Fibroblast of peridontal ligament (primary cell): ENCODE results near the gene YWHAQ.
"Not testable (repeated sequence)": the region's sequence is repeated elsewhere in the genome, so short reads cannot be mapped to it uniquely, and the experiment has no call there.

Experiments used
- DNase-seq: peaks from one replicate; pipeline ENCODE4 v3.0.0-alpha.2; 2010; ENCODE audit errors: extremely low read depth

Gene YWHAQ

DNA sequence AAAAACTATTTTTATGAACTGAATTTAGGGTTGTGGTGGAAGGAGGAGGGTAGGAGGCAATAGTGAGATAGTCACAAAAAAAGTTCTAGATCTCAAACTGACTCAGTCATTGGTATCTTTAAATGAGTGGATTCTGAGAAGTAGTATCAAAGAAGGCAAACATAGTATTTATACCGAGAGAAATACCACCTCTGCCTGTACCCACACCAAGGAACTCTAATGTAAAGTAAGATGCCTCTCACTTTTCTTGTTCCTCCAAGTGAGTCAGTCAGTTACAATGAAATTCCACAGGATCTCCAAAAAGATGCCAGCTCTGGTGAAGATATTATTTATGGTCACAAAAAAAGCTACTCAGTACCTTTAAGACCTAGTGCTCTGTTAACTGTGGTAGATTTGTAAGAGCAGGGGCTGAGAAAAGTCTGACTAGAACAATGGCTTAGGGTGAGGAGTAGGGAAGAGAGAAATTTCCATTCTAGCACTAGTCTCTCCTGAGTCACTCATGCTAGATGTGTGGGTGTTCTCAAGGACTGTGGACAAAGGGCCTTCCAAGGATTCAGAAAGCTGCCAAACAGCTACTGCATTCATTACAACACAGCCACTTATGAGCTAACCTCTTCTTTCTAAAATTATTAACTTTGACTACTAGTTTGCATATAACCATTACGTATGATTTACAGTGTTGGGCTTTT, 36.3 kb downstream of the YWHAQ start:
- peak; percentile 81 for DNase-seq

DNA sequence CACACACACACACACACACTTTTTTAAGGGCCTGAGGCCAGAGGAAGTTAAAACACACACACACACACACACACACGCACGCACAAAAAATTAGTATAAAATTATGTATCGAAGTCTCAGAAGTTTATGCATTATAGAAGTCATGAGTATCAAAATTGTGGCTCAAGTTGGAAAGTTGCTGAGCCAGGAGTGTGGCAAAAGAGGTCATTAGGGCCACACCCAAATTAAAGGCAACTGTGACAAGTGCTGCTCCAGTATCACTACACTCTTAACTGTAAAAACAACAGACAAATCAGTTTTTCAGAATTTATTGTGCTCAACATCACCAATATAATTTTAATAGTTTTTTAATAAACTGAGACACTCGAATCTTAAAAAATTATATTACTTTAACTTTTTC, 36.9 kb downstream of the YWHAQ start:
- DNase-seq: no peak

DNA sequence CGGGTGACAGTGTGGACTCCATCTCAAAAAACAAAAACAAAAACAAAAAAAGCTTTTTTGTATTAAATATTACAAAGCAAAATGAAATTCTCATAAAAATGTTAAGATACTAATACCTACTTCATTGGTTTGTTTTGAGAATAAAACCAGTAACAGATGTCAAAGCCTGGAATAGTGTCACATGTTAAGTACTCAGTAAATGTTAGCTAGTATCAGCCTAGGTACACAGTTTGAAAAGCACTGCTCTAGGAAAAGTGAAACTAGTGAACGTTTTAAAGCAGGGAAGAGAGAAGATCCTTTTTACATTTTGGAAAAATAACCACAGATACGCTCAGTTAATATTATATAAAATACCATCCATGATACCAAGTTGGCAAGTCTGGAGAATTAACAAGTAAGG, 38.1 kb downstream of the YWHAQ start:
- DNase-seq: peak; percentile 70

DNA sequence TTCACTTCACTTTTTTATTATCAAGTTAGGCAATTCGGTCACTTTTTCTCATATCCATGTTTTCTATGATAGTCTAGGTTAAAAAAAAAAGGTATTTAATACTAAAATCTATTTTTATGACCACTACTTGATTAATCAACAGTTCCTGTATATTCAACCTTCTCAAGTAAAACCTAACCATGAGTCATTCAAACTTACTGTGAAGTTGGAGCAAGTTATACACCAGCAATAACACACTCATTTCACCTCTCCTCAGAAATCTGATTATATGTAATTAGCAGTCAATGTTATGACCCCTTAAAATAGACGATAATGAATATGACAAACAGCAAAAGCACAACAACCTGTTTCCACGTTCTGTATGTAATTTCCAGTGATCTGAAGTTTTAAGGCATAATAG, 40.2 kb downstream of the YWHAQ start:
- DNase-seq: no peak

DNA sequence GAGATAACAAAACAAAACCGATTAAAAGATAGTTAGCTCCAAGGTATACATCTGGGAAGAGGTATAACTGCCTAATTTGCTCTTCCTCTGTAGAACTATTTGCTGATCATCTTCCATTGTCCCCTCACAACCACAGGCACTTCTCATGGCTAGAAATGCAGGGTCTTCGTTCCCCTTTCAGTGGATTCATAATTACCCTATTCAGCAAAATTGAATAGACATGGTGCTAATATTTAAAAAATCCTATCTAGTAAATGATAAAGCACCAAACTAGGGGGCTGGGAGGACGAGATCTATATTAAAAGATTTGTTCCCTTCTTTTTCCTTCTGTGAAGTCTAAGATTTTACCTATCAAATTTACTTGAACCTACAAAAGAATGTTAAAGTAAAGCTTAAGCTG, 44.3 kb downstream of the YWHAQ start:
- no peak for DNase-seq

DNA sequence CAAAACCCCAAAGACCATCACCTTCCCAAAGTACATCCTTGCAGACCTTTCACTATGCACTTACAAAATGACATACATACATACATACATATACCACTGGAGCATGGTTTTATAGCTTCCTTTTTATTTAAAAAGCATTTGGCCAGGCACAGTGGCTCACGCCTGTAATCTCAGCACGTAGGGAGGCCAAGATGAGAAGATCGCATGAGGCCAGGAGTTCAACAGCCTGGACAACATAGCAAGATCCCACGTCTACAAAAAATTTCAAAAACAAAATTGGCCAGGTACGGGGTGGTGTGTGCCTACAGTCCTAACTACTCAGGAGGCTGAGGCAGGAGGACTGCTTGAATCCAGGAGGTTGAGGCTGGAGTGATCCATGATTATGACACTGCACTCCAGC, 45.3 kb downstream of the YWHAQ start:
- no peak for DNase-seq

DNA sequence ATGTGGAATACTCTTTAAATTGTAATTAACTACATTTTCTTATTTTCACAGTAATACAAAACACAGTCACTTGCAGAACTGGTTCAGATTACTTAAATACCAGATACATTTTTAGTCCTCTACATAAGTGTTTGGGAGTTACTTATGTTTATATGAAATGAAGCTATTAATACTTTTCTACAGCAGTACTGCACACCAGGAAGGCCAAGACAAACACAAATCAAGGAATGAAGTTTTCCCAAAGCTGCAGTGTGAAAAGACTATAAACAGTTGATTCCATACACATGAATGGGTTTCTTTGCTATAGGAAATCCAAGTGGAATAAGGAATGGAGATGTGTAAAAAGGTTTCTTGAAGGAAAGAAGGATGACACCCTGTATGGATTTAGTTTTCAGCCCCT, 45.9 kb downstream of the YWHAQ start:
- DNase-seq: not testable (repeated sequence)

DNA sequence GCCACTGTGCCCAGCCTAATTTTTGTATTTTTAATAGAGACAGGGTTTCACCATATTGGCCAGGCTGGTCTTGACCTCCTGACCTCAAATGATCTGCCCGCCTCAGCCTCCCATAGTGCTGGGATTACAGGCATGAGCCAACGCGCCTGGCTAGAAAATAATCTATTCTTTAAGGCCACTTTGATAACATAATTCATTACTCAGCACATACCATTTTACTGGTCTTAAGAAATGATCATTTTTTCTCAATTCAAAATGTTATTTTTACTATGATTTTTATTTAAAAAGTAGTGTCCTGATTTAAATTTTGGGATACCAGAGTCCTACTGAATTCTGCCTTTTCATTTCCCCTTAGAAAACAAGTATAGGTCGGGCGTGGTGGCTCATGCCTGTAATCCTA, 48.2 kb downstream of the YWHAQ start:
- DNase-seq: no peak

DNA sequence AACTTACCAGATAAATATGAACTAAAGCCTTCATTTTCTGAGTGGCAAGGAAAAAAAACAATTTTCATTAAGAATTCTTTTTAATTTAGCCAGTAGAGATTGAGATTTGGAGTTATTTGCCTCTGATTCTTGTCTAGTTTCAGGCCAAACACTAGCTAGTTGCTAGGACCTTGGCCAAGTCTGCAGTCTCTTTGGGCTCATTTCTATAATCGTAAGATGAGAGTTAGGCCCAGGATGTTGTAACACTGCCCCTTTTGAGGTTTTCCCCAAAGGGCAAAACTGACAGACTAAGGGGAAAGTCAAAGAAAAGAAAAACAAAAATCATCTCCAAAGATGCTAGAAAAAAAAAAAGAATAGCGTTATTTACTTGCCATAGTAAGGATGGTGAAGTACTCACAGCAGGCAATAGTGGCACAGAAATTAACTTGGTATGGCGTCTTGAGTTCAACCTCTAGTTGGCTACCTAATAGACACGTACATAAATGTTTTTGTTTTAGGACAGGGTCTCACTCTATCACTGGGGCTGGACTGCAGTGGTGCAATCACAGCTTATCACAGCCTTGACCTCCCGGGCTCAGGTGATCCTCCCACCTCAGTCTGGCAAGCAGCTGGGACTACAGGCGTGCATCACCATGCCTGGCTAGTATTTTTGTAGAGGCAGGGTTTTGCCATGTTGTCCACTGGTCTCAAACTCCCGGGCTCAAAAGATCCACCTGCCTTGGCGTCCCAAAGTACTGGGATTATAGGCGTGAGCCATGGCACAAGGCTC, 52.1 kb downstream of the YWHAQ start:
- DNase-seq: peak; percentile 69

DNA sequence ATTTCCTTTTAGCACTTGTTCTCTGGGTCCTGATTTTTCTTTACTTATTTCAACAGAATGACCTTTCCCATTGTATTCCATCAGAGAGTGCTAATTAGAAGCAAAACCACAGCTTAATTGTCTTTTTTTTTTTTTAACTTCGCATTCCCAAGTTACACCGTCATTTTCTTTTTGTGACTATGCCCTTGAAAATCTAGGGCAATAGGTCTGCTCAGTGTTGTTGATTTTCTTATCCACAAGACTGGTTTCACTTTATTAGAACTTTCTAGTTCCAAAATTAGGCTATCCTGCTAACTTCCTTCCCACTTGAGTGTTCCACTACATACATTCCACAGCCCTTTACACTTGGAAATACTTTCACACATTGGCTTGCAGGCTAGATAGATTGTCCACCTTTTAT, 56.5 kb downstream of the YWHAQ start:
- no peak for DNase-seq

DNA sequence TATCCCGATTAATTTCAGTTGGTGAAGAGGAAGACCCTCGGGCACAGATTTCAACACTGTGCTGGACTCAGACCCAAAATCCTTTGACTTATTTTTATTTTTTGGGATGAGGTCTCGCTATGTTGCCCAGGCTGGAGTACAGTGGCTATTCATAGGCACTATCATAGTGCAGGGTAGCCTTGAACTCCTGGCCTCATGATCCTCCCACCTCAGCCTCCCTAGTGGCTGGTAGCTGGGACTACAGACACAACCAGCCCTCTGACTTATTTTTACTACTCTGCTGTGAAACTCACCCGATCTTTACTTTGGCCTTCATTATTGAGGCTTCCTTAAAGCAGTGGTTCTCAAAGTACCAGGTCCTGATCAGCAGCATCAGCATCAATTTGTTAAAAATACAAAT, 57.0 kb downstream of the YWHAQ start:
- no peak for DNase-seq

DNA sequence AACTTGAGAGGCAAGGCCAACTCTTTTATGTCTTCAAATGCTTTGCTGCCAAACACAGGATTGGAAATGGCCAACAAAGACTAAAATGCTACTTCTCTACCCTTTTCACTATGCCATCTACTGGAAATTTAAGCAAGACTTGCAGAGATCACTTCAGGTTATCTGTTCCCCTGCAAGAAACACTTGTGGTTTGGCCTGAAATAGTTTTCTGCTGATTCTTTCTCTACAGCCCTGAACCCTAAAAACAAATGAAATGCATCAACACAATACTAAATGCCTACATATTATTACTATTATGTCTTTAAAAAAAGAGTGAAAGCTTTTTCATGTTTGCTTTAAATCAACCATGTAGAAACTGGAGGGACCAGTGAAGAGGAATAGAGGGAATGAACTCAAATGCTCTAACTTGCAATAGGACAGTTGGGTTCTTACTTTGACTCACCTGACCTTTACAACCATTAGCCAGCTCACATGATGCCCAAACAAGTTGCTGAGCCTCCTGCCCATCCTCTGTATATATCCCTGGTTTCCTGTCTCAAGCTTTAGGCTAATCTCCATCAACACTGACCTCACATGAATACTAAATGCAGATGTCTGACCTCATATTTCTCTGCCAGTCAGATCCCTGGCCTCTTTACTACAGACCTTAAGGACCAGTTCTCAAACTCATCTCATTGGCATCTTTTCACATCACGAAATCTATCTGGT, 57.6 kb downstream of the YWHAQ start:
- DNase-seq: peak; percentile 46

DNA sequence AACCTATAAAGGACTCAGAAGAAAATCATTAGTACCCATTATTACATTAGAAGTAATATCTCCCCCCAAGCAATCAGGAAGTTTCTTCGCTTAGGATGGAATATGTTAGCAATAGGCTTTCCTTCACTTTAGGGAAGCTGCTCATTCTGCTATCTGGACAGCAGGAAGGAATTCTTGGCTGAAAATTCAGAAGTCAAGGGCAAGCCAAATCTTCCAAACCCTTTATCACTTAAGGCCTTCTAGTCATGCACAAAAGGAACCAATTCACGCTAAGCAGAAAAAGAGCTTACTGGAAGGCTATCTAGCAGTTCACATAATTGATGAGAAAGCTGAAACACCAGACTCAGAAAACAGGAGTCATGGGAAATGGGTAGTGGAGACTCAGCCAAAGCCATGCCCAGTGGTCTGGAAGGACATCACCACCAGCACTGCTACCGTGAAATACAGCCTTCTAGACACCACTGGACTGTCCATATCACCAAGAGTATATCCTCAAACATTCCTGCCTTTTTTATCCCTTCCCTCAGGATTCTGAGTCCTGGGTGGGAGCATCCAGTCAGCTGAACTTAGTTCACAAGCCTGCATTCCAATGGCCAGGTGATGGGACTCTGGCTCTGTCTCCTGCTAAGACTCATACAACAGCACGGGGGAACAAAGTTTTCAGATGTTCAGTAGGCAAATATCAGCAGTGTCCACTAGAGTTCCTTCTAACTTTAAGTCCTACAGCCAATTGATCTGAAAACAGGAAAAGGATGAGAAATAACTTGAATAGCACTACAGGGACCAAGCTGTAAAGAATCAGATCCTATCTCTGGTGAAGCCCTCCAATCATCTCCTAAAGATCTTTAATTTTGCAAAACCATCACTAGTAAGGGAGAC, 60.4 kb downstream of the YWHAQ start:
- no peak for DNase-seq

DNA sequence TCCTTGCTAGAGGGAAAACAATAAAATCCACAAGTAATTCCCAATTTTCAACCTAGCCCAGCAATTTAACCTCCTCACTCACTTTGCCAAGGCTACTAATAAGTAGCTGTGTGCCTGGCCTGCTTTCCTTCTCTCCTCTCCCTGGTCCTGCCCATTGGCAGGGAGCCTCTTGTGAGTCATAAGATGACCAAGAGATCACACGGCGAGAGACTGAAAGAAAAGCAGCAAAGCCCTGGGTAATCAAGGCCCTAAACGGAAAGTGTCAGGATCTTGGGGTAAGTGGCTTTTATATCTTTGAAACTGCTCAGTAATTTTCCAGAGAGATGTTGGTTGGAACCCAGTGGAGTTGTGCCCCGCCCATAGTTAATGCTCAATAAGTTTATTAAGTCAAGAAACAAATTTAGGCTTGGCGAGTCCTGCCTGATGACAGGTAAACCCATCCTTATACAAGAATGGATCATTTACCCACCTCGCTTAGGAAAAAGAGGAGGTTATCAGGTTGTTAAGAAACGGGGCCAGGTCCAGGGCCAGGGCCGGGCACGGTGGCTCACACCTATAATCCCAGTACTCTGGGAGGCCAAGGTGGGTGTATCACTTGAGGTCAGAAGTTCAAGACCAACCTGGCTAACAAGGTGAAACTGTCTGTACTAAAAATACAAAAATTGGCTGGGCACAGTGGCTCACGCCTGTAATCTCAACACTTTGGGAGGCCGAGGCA, 65.2 kb downstream of the YWHAQ start:
- peak; percentile 97 for DNase-seq

DNA sequence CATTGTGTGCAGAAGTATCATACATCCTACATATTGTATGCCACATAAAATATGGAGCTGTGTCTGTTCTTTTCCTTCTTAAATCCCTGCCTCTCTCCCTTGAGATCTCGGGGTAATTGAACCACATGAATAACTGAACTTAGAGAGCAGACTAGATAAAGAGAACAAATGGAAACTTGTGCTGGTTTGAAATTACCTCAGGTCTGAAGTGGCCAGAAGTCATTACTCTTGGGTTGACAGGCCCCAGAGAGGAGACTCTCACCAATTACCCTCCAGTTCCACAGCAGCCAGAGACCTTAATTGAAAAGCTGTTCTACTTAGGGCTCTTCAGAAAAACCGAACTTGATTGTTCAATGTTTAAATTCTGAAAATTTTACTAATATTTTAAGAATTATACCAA, 70.2 kb downstream of the YWHAQ start:
- no peak for DNase-seq

DNA sequence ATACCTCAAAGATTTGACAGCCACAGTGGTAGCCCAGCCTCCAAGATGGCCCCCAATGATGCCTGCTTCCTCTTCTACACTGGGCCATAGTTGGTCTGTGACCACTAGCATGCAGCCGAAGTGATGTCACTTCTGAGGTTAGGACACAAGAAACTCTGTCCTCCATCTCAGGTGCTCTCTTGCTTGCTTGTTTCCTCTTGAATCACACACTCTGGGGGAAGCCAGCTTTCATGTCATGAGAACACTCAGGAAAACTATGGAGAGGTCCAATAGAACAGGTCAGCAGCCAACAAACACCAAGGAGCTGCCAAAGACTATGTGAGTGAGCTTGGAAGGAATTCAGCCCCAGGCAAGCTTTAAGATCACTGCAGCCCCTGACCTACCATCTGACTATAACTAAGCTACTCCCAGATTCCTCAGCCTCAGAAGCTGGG, 71.8 kb downstream of the YWHAQ start:
- DNase-seq: peak; percentile 91

DNA sequence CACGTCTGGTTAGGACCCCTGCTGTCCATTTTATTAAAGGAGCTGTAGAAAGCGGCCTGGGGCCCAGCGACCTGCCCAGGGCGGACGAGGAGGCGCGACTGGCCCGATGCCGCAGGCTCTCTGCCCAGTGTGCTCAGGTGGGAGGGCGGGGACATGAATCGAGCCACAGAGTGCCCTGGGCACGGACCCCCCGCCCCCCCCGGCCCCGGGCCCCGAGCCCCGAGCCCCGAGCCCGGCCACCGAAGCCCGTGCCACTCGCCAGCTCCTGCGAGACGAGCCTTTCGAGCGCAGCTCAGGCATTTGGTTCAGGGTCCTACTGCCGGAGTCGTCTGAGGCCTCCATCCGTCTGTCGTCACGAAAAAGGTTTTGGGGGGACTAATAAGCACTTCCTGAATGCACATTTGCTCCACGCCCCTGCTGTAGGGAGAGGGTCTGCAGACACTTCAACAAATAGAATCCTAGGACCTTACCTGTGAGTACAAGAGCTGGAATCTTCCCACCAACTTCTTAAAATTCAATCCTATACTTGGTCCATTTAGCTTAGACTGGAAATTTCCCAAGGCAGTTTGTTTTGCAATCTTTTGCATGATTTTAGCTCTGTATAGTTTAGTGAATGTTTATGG, 74.6 kb downstream of the YWHAQ start:
- DNase-seq: peak; percentile 66

DNA sequence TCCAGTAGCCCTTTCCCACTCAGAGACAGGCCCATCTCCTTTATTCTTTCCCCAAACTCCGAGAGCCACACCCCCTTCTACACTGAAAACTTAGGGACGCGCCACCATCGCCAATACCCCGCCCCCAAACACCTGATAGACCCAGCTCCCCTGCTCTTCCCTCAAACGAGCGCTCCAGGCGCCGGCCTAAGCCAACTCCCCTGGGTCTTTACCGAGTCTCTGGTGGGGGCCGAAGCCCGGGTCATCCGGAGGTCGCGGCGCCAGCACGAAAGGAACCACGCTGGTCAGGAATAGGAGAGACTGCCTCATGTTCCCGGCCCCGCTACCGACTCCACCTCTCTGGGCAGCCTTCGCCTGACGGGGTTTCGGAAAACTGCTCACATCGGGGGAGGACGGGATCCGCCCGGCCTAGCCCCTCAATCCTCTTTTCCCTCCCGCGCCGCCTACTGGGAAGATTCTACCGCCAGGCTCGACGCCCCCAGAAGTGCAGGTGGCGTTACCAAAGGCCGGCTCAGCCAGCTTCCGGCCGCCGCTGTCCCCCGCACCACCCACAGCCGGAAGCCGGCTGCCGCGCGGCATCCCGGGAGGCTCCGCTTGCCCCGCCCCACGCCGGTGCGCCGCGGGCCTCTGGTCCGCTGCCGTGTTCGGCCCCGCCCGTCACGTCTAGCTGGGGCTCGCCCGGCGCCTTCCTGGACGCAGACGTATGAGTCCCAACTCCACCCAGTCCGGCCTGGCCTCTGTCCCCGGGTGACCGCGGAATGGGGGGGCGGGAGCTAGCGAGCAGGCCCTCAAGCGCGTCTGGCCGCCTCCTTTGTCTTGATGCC, 75.3 kb downstream of the YWHAQ start, which contains the start of gene ADAM17:
TSS of gene ADAM17 (minus strand) at position 534 of the 824 bp plus-strand sequence. CDS start at position 309, 225 bp downstream.
- DNase-seq: peak; percentile 91

DNA sequence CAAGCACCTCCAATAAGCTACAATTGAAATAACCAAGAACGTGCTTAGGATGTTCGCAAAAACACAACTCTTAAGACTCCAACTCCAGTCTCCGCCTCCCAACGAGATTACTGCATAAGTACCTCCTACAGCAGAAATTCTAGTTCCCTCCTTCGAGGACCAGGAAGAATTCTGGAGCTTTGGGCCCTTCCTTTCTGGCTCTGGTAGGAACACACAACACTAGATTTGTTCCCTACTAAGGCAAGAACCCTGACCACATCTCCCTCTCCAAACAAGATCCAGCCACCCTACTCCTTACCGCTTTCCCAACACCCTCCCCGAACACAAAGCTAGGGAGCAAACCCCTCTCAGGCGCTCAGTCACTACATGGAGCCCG, 75.9 kb downstream of the YWHAQ start:
- DNase-seq: peak; percentile 90
